Activated T-cell treated with anti-CD3 and anti-CD28 coated beads for 1 hour (primary cell): ENCODE data around the gene MTMR1.

ENCODE experiments used
- DNase-seq: peaks from one replicate; pipeline ENCODE4 v3.0.0-alpha.2; 2020; ENCODE audit warnings: low read depth

Gene MTMR1

GRCh38 chrX:150779385-150779784 is 86.2 kb downstream of the MTMR1 start:
- no peak for DNase-seq

- DNase-seq = no peak
These were observed 88.5 kb downstream of the MTMR1 start for GRCh38 chrX:150781677-150782076.

- no peak for DNase-seq
These were observed 96.8 kb downstream of the MTMR1 start for GRCh38 chrX:150790021-150790420.

GRCh38 chrX:150792949-150793527 is 99.8 kb downstream of the MTMR1 start:
- no peak for DNase-seq

- no peak for DNase-seq
These were observed 112.5 kb downstream of the MTMR1 start for GRCh38 chrX:150805736-150806135.

- DNase-seq = no peak
These were observed 113.6 kb downstream of the MTMR1 start for GRCh38 chrX:150806827-150807226.

GRCh38 chrX:150813922-150814321 is 120.7 kb downstream of the MTMR1 start:
- no peak for DNase-seq
